ENCODE results near the gene RFX2. TPM values are rescaled to one million over a fixed set of nuclear protein-coding genes. Genes with fewer than 3 reads are reported as not detected.

Gene RFX2
- total and polyA plus RNA-seq, 4 donors = 13.1 to 54.2 (median 20.0) TPM

DNA sequence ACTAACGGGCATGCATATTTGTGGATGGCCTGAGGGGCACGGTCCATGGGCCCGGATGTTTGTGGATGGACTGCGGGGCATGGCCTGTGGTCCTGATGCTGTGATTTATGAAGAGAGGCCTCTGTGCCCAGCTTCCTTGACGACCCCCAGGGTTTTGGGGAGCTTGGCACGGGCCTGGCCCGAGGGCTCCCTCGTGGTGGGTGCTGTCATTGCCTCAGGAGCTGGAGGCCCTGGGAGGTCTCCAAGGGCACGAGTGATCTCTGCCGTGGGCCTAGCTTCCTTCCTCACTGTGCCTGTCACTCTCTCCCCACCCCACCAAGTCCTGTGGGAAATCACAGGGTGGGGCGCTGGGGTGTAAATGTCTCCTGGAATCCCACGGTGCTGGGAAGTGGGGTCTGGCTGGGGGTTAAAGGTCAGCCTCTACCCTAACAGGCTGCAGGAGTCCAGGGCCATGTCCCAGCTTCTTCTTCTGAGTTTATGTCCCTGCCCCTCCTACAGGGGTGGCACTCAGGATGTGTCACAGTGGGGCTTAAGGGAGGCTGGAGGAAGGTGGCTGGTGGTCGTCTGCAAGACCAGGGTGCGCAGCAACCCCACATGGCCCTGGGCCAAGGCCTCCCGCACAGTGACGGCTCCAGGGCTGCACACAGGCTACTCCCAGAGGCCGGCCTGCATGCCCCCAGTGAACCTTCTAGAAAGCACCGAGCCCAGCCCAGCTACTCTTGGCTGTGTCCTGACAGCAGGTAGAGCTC lies 104.8 kb downstream of the RFX2 start:
- Histone ChIP-seq H3K27me3 (ENCODE audit: control insufficient read depth in 3 of 3, insufficient read depth in 3 of 3, low read length in 2 of 3) (no peaks in the 10 kb centered on the region), H3K4me3 (no peak overlapping the region), H3K9me3 (ENCODE audit: control insufficient read depth in 4 of 4, insufficient read depth in 3 of 4, low read length in 3 of 4) (no peaks in the 10 kb centered on the region), H3K4me1 (ENCODE audit: control insufficient read depth in 5 of 5, insufficient read depth in 5 of 5, low read length in 5 of 5) (no peaks in the 10 kb centered on the region), H3K27ac (ENCODE audit: low read depth in 1 of 2, low read length in 1 of 2) (no peak overlapping the region), H3K36me3 (ENCODE audit: control insufficient read depth in 4 of 4, insufficient read depth in 4 of 4, low read length in 4 of 4) (peaks cover 5 to 37% (median 18%) of the 10 kb centered on the region in 4 donors), H3K9ac (ENCODE audit: insufficient read depth in 1 of 2, low read length in 2 of 2) (no peak overlapping the region)
- DNase-seq (no peak), ATAC-seq (ENCODE audit: insufficient read depth, low FRiP score) (no peak)
- no peak for TF ChIP-seq CTCF (IDR thresholded peaks at IDR 0.05; ENCODE audit: control extremely low read depth, extremely low read depth)
- 84 to 88% methylated on average over 18 of the region's 18 CpGs for WGBS, 2 donors

- no peak for TF ChIP-seq CTCF (IDR thresholded peaks at IDR 0.05; ENCODE audit: control extremely low read depth, extremely low read depth)
- Histone ChIP-seq H3K27ac (ENCODE audit: low read depth in 1 of 2, low read length in 1 of 2) (no peak overlapping the region), H3K9me3 (ENCODE audit: control insufficient read depth in 4 of 4, insufficient read depth in 3 of 4, low read length in 3 of 4) (no peaks in the 10 kb centered on the region), H3K4me1 (ENCODE audit: control insufficient read depth in 5 of 5, insufficient read depth in 5 of 5, low read length in 5 of 5) (no peaks in the 10 kb centered on the region), H3K36me3 (ENCODE audit: control insufficient read depth in 4 of 4, insufficient read depth in 4 of 4, low read length in 4 of 4) (peaks cover 5 to 39% (median 21%) of the 10 kb centered on the region in 4 donors), H3K4me3 (no peak overlapping the region), H3K27me3 (ENCODE audit: control insufficient read depth in 3 of 3, insufficient read depth in 3 of 3, low read length in 2 of 3) (no peaks in the 10 kb centered on the region), H3K9ac (ENCODE audit: insufficient read depth in 1 of 2, low read length in 2 of 2) (no peak overlapping the region)
- 82% methylated on average over 10 of the region's 10 CpGs for WGBS, 2 donors
- no peak for DNase-seq
- ATAC-seq (ENCODE audit: insufficient read depth, low FRiP score) = no peak
Observed at GRCh38 chr19:6003976-6004375, 106.3 kb downstream of the RFX2 start.

- Histone ChIP-seq H3K4me1 (ENCODE audit: control insufficient read depth in 5 of 5, insufficient read depth in 5 of 5, low read length in 5 of 5) (no peaks in the 10 kb centered on the region), H3K4me3 (no peak overlapping the region), H3K27me3 (ENCODE audit: control insufficient read depth in 3 of 3, insufficient read depth in 3 of 3, low read length in 2 of 3) (no peaks in the 10 kb centered on the region), H3K9me3 (ENCODE audit: control insufficient read depth in 4 of 4, insufficient read depth in 3 of 4, low read length in 3 of 4) (no peaks in the 10 kb centered on the region), H3K27ac (ENCODE audit: low read depth in 1 of 2, low read length in 1 of 2) (no peak overlapping the region), H3K36me3 (ENCODE audit: control insufficient read depth in 4 of 4, insufficient read depth in 4 of 4, low read length in 4 of 4) (peaks cover 5 to 38% (median 19%) of the 10 kb centered on the region in 4 donors), H3K9ac (ENCODE audit: insufficient read depth in 1 of 2, low read length in 2 of 2) (no peak overlapping the region)
- DNase-seq (no peak), ATAC-seq (ENCODE audit: insufficient read depth, low FRiP score) (no peak)
- WGBS, 2 donors = 94 to 95% methylated on average over 26 of the region's 26 CpGs
- no peak for TF ChIP-seq CTCF (IDR thresholded peaks at IDR 0.05; ENCODE audit: control extremely low read depth, extremely low read depth)
Observed at GRCh38 chr19:6002591-6002990, 107.7 kb downstream of the RFX2 start.
